Progenitor cell of endocrine pancreas (in vitro differentiated cells): ENCODE measurements around the gene TTLL4. TPM values are rescaled to one million over a fixed set of nuclear protein-coding genes. Genes with fewer than 3 reads are reported as not detected.

Experiments used
- DNase-seq: peaks from one replicate; pipeline ENCODE4 v3.0.0; 2021; ENCODE audit warnings: low spot score; ENCODE audit not compliant: unreplicated experiment
- H3K27ac Mint-ChIP-seq: 2 replicates; pipeline ENCODE4 v1.8.0; 2021; ENCODE audit warnings: mild to moderate bottlenecking, moderate library complexity, mixed read lengths
- H3K27me3 Mint-ChIP-seq: 2 replicates; pipeline ENCODE4 v1.8.0; 2021; ENCODE audit warnings: mixed read lengths
- H3K36me3 Mint-ChIP-seq: 2 replicates; pipeline ENCODE4 v1.8.0; 2022; ENCODE audit warnings: mixed read lengths; ENCODE audit not compliant: insufficient read depth
- H3K4me1 Mint-ChIP-seq: 2 replicates; pipeline ENCODE4 v1.8.0; 2021; ENCODE audit warnings: low read depth, mixed read lengths
- H3K4me3 Mint-ChIP-seq: 2 replicates; pipeline ENCODE4 v1.8.0; 2021; ENCODE audit warnings: low read depth, mild to moderate bottlenecking, moderate library complexity, mixed read lengths
- H3K9me3 Mint-ChIP-seq: 2 replicates; pipeline ENCODE4 v1.8.0; 2021; ENCODE audit warnings: low read depth, mixed read lengths
- total RNA-seq: library from RNA; stranded (reverse); gene quantifications from 2 replicates; pipeline ENCODE4 v1.2.1, GENCODE V29; 2021
- TF ChIP-seq, protein P1 (sequence below): fragments of 200-600 bp; sonication (generic); IDR thresholded peaks from one replicate; pipeline ENCODE4 v1.5.0; 2021; ENCODE audit warnings: antibody characterized with exemption, mild to moderate bottlenecking; ENCODE audit not compliant: unreplicated experiment

Gene TTLL4
- total RNA-seq, 1 donor from 2014 or later = 93.4 TPM

DNA sequence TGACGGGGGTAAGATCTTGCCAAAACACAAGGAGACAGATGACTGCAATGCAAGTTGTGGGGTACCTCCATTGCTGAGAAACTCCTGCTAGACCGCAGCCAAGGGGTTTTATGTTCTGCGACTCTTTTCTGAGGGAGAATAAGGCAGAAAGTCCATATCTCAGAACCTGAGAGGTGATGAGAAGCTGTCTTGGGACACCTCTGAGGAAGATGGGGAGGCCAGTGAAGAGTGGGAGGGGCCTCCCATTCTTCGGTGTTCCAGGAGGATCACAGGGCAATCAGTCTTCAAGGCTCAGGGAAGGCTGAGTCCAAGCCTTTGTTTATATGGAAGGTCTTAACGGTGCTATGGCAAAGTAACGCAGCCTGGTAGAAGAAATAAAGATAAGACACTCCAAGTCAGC is 89.4 kb downstream of the TTLL4 start:
- Mint-ChIP-seq H3K27ac (peak overlapping the region; percentile 84), H3K4me1 (peaks cover 37% of the 10 kb centered on the region)

DNA sequence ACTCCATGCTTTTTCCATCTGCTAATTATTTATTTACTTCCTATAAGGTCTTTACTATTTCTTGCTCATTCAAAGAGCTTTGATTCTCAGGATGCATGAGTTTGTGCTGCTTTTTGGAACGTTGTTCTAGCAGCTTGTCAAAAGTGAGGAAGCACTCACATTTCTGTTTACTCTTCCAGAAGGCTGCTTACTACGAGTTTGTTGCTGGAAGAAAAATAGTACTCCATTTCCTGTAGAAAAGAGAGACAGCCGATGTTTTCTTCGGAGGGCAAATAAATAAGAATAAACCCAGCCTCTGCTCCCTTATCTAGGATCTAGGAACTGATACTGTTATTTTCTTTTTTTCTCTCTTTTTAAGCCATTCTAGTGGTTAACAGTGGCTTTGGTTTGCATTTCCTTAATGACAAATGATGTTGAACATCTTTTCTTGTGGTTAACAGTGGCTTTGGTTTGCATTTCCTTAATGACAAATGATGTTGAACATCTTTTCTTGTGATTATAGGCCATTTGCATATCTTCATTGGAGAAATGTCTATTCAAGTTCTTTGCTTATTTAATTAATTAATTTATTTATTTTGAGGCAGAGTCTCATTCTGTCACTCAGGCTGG is 91.9 kb downstream of the TTLL4 start:
- H3K4me3 Mint-ChIP-seq = no peak overlapping the region
- H3K4me1 Mint-ChIP-seq = peaks cover 29% of the 10 kb centered on the region
- peaks cover 9% of the 10 kb centered on the region for H3K36me3 Mint-ChIP-seq
- DNase-seq = no peak
- H3K9me3 Mint-ChIP-seq = peaks cover 11% of the 10 kb centered on the region
- H3K27me3 Mint-ChIP-seq = no peaks in the 10 kb centered on the region
- TF ChIP-seq, protein P1, sequence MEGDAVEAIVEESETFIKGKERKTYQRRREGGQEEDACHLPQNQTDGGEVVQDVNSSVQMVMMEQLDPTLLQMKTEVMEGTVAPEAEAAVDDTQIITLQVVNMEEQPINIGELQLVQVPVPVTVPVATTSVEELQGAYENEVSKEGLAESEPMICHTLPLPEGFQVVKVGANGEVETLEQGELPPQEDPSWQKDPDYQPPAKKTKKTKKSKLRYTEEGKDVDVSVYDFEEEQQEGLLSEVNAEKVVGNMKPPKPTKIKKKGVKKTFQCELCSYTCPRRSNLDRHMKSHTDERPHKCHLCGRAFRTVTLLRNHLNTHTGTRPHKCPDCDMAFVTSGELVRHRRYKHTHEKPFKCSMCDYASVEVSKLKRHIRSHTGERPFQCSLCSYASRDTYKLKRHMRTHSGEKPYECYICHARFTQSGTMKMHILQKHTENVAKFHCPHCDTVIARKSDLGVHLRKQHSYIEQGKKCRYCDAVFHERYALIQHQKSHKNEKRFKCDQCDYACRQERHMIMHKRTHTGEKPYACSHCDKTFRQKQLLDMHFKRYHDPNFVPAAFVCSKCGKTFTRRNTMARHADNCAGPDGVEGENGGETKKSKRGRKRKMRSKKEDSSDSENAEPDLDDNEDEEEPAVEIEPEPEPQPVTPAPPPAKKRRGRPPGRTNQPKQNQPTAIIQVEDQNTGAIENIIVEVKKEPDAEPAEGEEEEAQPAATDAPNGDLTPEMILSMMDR = no peak
- no peak overlapping the region for H3K27ac Mint-ChIP-seq

More for the DNA sequence above, 89.4 kb downstream of the TTLL4 start:
- DNase-seq = no peak
- Mint-ChIP-seq H3K9me3 (peaks cover 8% of the 10 kb centered on the region), H3K36me3 (peaks cover 7% of the 10 kb centered on the region), H3K27me3 (no peaks in the 10 kb centered on the region), H3K4me3 (no peak overlapping the region)
- TF ChIP-seq, protein P1 = no peak

DNA sequence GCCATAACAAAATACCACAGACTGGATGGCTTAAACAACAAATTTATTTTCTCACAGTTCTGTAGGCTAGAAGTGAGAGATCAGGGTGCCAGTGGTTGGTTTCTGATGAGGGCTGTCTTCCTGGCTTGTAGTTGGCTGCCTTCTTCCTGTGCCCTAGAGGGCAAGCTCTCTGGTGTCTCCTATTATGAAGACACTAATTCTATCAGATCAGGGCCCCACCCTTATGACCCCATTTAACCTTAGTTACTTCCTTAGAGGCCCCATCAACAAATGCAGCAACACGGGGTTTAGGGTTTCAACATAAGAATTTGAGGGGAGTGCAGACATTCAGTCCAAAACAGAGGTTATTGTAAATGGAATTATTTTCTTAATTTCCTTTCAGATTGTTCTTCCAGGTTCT is 94.2 kb downstream of the TTLL4 start:
- H3K36me3 Mint-ChIP-seq = peaks cover 9% of the 10 kb centered on the region
- peak overlapping the region; percentile 10 for H3K27ac Mint-ChIP-seq
- TF ChIP-seq, protein P1 = no peak
- H3K4me1 Mint-ChIP-seq = peaks cover 16% of the 10 kb centered on the region
- H3K4me3 Mint-ChIP-seq = no peak overlapping the region
- no peaks in the 10 kb centered on the region for H3K27me3 Mint-ChIP-seq
- H3K9me3 Mint-ChIP-seq = peaks cover 11% of the 10 kb centered on the region
- DNase-seq = no peak

Other genes with a start within 250 kb of the TTLL4 start
- 25.5 and 26.4 TPM in 2 replicates for gene USP37, start 142.5 kb upstream of the TTLL4 start, total RNA-seq
- 71.0 and 72.3 TPM in 2 replicates for gene CNOT9, start 142.0 kb upstream of the TTLL4 start, total RNA-seq
- gene PLCD4, start 102.9 kb upstream of the TTLL4 start, total RNA-seq = 0.38 and 0.62 TPM in 2 replicates
- gene ZNF142, start 51.2 kb upstream of the TTLL4 start, total RNA-seq = 42.2 and 43.1 TPM in 2 replicates
- gene BCS1L, start 51.2 kb upstream of the TTLL4 start, total RNA-seq = 45.8 and 49.9 TPM in 2 replicates
- gene RNF25, start 38.8 kb upstream of the TTLL4 start, total RNA-seq = 27.1 and 28.7 TPM in 2 replicates
- gene STK36, start 38.7 kb upstream of the TTLL4 start, total RNA-seq = 137 and 138 TPM in 2 replicates
- gene CYP27A1, start 71.3 kb downstream of the TTLL4 start, total RNA-seq = 15.1 and 16.4 TPM in 2 replicates
- not detected in 2 replicates for gene PRKAG3, start 121.0 kb downstream of the TTLL4 start, total RNA-seq
- 0.72 and 1.5 TPM in 2 replicates for gene WNT6, start 149.0 kb downstream of the TTLL4 start, total RNA-seq
- not detected in 2 replicates for gene WNT10A, start 170.0 kb downstream of the TTLL4 start, total RNA-seq
- gene CDK5R2, start 248.8 kb downstream of the TTLL4 start, total RNA-seq = 5.1 and 6.2 TPM in 2 replicates